RKO (cell line): ENCODE measurements around the gene AGBL4.
"Not testable (repeated sequence)": the region's sequence is repeated elsewhere in the genome, so short reads cannot be mapped to it uniquely, and the experiment has no call there.

Source experiments
- DNase-seq: peaks from one replicate; pipeline ENCODE4 v3.0.0-alpha.2; 2016; ENCODE audit warnings: low spot score

AGBL4 gene

GRCh38 chr1:48532976-48533375 is 1490.8 kb downstream of the AGBL4 start:
- no peak for DNase-seq

GRCh38 chr1:48530727-48531351 is 1492.9 kb downstream of the AGBL4 start:
- DNase-seq, result peak; percentile 60

DNA sequence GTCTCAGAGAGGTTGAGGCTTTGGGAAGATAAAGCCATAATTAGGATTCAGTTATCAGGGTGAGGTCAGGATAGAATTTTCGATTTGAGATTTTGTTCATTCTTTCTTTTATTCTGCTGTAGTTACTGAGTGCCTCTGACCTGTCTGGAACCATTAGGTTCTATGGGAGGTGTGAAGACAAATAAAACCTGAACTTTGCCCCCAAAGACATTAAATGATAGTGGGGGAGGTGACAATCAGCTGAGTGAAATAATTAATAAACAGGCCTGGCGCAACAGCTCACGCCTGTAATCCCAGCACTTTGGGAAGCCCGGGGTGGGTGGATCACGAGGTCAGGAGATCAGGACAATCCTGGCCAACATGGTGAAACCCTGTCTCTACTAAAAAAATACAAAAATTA is 1496.7 kb downstream of the AGBL4 start:
- DNase-seq, result no peak

GRCh38 chr1:48526008-48526710 is 1497.6 kb downstream of the AGBL4 start:
- no peak for DNase-seq

GRCh38 chr1:48524892-48525467 is 1498.8 kb downstream of the AGBL4 start:
- DNase-seq, result no peak

- DNase-seq, result no peak
These were observed 1500.2 kb downstream of the AGBL4 start for GRCh38 chr1:48523558-48523957.

- DNase-seq, result not testable (repeated sequence)
These were observed 1503.9 kb downstream of the AGBL4 start for GRCh38 chr1:48519896-48520295.

DNA sequence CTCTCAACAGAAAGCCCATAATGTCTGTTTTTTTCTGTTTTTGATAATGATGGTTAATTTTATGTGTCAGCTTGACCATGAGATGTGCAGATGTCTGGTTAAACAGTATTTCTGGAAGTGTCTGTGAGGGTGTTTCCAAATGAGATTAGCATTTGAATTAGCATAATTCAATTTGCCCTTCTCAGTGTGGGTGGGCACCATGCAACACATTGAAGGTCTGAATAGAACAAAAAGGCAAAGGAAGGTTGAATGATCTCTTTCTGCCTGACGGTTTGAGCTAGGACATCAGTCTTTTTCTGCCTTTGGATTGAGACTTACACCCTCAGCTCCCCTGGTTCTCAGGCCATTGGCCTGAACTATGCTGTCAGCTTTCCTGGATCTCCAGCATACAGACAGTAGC is 1516.9 kb downstream of the AGBL4 start:
- DNase-seq, result no peak

- no peak for DNase-seq
These were observed 1523.0 kb downstream of the AGBL4 start for GRCh38 chr1:48500541-48501450.

DNA sequence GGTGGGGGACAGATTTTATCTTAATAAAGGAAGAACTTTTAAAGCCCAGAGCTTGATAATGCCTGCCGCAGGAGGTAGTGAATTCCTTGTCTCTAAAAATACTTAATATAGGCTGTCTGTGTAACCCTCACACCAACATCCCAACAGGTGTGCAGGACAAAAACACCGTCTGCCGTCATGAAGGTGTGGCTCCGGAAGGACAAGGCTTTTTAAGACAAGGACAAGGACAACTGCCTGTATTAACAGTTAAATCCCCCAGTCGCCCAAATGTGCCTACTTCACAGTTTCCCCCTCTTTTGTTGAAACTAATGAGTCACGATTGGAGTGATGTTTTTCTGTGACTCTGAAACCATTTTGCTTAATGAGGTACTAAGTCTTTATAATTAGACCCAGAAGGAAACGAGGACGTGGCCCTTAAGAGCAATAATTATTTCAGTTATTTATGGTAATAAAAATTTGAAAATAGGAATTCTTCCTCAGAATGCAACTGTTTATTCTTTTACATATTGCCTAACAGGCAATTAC is 1524.5 kb downstream of the AGBL4 start:
- no peak for DNase-seq

DNA sequence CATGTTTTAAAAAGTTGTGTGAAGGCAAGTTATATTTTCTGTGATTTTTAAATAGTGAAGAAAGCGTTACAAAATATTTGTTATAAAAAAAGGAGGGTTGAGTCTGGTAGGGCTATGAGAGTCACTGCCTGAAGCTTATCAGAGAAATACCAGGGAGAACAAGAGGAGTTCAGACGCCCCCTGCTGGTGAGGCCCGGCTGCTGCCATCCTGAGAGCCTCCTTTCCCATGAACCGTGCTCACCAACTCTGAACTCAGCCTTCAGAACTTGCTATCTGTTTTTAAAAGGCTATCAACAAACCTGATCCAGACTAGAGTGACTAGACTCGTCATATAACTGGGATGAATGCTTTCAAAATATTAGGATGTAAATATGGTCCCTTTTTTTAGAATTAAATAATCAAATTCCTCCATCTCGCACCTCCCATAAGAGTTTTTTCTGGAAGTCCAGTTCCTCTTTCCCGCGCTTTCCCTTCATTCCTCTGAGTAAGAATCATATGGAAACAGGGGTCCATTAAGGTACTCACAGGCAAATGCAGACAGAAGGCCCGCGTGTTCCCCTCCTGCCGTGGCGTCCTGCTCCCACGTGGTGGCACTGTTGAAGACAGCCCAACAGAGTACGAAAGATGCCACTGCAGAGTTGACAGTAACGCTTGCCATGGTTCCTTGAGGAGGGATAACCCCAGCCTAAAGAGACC is 1525.5 kb downstream of the AGBL4 start:
- peak; percentile 69 for DNase-seq

DNA sequence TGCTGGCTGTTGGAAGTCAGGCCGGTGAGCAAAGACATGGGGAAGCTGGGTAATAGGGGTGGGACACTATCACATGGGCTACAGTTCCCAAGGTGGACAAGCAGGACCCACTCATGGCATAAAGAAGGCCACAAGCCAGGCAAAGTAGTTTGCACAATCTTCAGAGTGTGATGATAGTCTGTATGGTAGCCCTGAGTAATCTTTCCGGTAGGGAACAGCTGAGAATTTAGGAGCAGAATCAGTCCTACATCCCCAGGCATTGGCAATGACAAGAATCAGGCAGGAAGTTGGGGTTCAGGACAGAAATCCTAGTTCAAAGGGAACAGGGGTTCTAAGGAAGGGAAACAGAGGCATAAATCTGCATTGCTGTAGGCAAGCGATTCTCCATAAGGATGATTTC is 1527.8 kb downstream of the AGBL4 start:
- DNase-seq, result no peak

DNA sequence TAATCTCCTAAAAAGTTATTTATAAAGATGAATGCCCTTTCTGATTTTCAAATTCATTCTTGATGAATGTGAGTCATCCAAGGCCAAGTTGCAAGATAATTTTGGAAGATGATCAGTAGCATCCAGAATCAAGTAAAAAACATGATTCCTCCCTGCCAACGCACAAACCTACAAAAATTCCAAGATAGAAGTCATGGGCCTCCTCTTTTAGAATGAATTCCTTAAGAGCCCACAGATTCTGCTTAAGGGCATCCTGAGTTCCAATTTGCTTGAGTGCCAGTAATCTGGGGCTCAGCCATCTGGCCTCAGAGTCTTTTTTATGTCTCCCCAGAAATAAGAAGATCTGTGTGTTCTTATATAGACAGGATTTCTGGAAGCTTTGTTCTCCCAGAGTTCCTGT is 1528.6 kb downstream of the AGBL4 start:
- no peak for DNase-seq

DNA sequence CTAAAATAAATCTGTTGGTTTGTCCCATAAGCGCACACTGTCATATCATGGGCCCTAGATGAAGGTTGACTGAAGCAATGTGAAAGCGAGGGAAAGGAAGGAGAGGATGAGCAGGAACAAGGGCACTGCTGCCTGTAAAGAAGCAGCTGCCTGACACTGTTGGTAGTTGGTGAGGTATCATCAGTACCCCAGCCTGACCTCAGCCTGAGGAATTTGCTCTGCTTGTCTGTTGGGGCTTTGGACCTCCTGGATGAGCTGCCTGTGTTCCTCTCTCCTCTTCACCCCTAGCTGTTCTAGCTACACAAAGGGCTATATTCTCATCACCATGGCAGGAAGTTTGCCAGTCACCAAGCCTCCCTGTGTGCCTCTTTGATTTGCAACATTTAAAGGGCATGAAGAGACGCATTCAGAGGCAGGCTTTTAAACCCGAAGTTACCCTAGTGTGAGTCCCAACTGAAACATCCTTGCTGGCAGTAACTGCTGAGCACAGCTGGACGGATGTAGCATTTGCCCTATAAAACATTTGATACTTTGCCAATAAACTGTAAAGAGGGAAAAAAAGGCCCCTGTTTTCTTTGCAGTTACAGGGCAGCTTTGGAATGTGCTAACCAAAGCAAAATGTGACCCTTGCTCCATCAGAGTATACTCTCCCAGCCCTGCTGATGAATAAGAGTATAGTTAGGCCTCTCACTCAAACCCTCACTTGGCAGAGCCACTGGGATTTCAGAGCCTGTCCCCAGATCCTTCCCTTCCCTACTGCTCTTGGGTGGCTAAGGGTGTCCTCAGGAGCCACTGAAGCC is 1529.6 kb downstream of the AGBL4 start:
- DNase-seq, result no peak

DNA sequence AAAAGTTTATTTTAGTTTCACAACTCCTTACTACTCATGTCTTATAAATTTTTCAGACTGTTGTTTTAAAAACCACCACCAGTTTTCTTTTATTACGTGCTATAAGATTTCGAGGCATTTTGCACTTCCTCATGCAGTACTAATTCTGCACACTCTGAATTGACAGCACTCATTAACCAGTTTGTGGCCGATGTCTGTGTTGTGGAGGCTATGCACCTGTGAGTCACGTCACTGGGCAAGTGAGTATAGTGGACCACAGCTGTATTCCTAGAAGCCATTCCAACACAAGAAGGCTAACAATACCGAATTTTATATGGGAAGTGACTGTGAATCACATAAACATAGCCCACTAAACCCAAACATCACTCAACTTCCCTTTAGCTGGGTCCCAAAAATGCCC is 1530.7 kb downstream of the AGBL4 start:
- no peak for DNase-seq

DNA sequence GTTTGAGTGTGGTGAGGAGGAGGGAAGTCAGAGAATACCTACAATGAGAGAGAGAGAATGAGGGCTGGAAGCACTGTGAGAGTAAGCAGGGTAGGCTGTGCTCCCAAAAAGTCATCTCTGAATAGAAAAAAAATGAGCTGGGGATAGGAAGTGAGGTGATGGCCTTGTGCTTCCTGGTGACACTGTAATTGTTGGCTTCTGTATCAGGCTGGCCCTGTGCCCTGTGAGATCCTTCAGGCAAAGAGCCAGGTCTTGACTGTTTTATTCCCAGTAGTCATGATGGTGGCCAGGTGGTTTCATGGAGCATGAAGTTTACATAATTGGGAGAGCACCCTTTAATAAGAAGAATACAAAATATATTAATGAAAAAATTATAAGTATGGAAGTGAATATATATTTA is 1531.4 kb downstream of the AGBL4 start:
- no peak for DNase-seq

GRCh38 chr1:48488721-48489120 is 1535.0 kb downstream of the AGBL4 start:
- no peak for DNase-seq
